ENCODE measurements around the gene ASPSCR1. TPM values are rescaled to one million over a fixed set of nuclear protein-coding genes. Genes with fewer than 3 reads are reported as not detected.

The ASPSCR1 gene
- total RNA-seq, 4 donors from 2014 or later: 17.9 to 25.6 (median 21.6) TPM

GRCh38 chr17:81957691-81958432 lies 19.6 kb upstream of the ASPSCR1 start:
- whole genome bisulfite sequencing: 80% methylated on average over 19 of the region's 19 CpGs
- no peak overlapping the region for H3K4me3 ChIP-seq
- DNase-seq (ENCODE audit: low spot score in 2 of 2): no peak
- no peaks in the 10 kb centered on the region for H3K36me3 ChIP-seq
- peaks cover 59% of the 10 kb centered on the region for H3K27me3 ChIP-seq
- no peak overlapping the region for H3K27ac ChIP-seq
- H3K9me3 ChIP-seq: no peaks in the 10 kb centered on the region
- TF ChIP-seq EP300 (IDR thresholded peaks at IDR 0.05) (no peak), POLR2AphosphoS5 (IDR thresholded peaks at IDR 0.05) (no peak), POLR2A (IDR thresholded peaks at IDR 0.05) (no peak), CTCF (IDR thresholded peaks at IDR 0.05) (no peak)
- peaks cover 32% of the 10 kb centered on the region for H3K4me1 ChIP-seq

GRCh38 chr17:81958633-81959342 lies 18.6 kb upstream of the ASPSCR1 start:
- Histone ChIP-seq H3K27me3 (peaks cover 65% of the 10 kb centered on the region), H3K4me3 (no peak overlapping the region), H3K9me3 (no peaks in the 10 kb centered on the region), H3K36me3 (no peaks in the 10 kb centered on the region), H3K4me1 (peaks cover 32% of the 10 kb centered on the region), H3K27ac (no peak overlapping the region)
- no peak for DNase-seq (ENCODE audit: low spot score in 2 of 2)
- 69% methylated on average over 12 of the region's 15 CpGs for WGBS
- no peak for TF ChIP-seq CTCF (IDR thresholded peaks at IDR 0.05)
- no peak for TF ChIP-seq EP300 (IDR thresholded peaks at IDR 0.05)
- TF ChIP-seq POLR2AphosphoS5 (IDR thresholded peaks at IDR 0.05): no peak
- TF ChIP-seq POLR2A (IDR thresholded peaks at IDR 0.05): no peak

DNA sequence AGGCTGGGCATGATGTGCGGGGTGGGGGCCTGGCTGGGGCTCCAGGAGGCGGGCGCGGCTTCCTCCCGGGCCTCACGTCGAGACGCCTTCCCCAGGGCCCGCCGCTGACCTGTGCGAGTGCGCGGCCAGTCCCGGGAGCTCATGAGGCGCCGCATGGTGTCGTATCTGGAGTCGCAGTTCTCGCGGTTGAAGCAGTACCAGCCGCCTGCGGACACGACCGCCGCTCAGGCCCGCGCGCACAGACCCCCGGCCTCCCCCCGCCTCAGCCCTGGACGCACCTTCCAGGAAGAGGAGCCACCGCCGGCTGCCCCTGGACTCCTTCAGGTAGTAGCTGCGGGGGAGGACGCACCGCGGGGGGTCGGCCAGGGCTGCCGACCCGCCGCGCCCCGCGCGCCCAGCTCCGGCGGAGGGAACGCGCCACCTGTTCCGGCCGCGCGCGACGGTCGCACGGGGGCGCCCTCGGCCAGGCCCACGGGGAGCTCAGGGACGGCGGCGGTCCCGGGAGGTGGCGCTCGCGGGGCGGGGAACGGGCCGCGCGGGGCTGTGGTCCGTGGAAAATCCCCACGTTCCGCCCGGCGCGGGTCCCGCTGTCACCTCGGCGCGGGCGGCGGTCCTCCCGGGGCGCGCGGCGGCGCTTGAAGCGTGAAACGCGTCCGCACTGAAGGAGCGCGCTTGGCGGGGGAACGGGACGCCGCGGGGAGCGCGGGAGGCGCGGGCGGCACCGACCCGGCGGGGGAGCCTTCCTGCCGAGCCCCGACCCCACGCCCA lies 17.9 kb upstream of the ASPSCR1 start:
- H3K27ac ChIP-seq: no peak overlapping the region

DNA sequence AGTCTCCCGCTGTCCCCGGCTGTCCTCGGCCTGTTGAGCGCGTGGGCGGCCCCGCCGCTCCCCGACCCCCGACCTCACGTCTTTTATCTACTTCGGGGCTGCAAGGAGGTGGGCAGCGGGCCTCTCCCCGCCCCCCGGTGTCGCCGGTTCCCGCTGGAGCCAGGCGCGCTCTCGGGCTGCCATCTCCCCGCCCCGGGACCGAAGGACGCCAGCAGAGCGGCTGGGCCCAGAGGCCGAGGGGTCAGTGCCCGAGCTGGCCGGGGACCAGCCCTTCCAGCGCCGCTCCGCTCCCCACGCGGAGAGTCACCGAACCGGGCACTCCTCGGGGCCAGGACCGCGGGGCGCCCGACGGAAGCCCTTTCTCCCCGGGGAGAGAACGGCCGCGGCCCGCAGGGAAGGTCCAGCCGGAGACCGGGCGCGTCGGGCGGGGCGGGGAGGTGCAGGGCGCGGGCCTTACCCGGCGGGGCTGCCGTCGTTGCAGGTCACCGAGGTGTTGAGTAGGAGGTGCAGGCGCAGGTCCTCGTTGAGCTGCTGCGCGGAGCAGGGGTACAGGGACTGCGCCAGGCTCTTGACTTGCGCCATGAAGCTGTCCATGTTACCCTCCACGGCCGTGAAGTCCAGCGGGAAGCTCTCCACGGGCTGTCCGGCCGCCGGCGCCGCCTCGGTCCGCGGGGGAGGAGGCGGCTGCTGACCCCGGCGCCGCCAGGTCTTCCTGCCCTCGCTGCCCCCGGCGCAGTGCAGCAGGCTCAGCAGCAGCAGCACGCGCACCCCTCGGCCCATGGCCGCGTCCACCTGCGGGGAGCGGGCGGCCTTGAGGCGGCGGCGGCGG lies 17.1 kb upstream of the ASPSCR1 start:
- H3K27ac ChIP-seq: no peak overlapping the region
- peaks cover 32% of the 10 kb centered on the region for H3K4me1 ChIP-seq
- peaks cover 70% of the 10 kb centered on the region for H3K27me3 ChIP-seq
- no peaks in the 10 kb centered on the region for H3K36me3 ChIP-seq
- peak overlapping the region; percentile 47 for H3K4me3 ChIP-seq
- TF ChIP-seq POLR2AphosphoS5 (IDR thresholded peaks at IDR 0.05) (no peak), CTCF (IDR thresholded peaks at IDR 0.05) (no peak), POLR2A (IDR thresholded peaks at IDR 0.05) (no peak), EP300 (IDR thresholded peaks at IDR 0.05) (no peak)
- DNase-seq (ENCODE audit: low spot score in 2 of 2): no peak
- H3K9me3 ChIP-seq: no peaks in the 10 kb centered on the region
- WGBS: 4% methylated on average over 31 of the region's 98 CpGs

More for the DNA sequence above, 17.9 kb upstream of the ASPSCR1 start:
- Histone ChIP-seq H3K4me1 (peaks cover 32% of the 10 kb centered on the region), H3K9me3 (no peaks in the 10 kb centered on the region), H3K27me3 (peaks cover 70% of the 10 kb centered on the region), H3K4me3 (peak overlapping the region; percentile 47), H3K36me3 (no peaks in the 10 kb centered on the region)
- no peak for DNase-seq (ENCODE audit: low spot score in 2 of 2)
- WGBS: 5% methylated on average over 4 of the region's 112 CpGs
- TF ChIP-seq CTCF (IDR thresholded peaks at IDR 0.05): peak; percentile 91 to 94
- TF ChIP-seq POLR2A (IDR thresholded peaks at IDR 0.05): no peak
